GM19372 (cell line): ENCODE measurements around the gene TBC1D8.

Experiments used
- ATAC-seq: cut with Tn5 transposase; IDR thresholded peaks from one replicate; pipeline ENCODE4 v1.9.1; 2021; ENCODE audit warnings: mild to moderate bottlenecking, low read depth, moderate library complexity; ENCODE audit not compliant: unreplicated experiment

Gene TBC1D8

GRCh38 chr2:100984892-100985307 is 166.3 kb downstream of the TBC1D8 start:
- ATAC-seq = no peak

GRCh38 chr2:100983684-100984310 is 167.4 kb downstream of the TBC1D8 start:
- no peak for ATAC-seq

GRCh38 chr2:100983201-100983600 is 168.0 kb downstream of the TBC1D8 start:
- ATAC-seq = no peak

- no peak for ATAC-seq
Observed at GRCh38 chr2:100982431-100982861, 168.7 kb downstream of the TBC1D8 start.

GRCh38 chr2:100981011-100981410 is 170.2 kb downstream of the TBC1D8 start:
- no peak for ATAC-seq

- ATAC-seq = no peak
Observed at GRCh38 chr2:100980046-100980445, 171.1 kb downstream of the TBC1D8 start.

- no peak for ATAC-seq
Observed at GRCh38 chr2:100978582-100979191, 172.5 kb downstream of the TBC1D8 start.

GRCh38 chr2:100977511-100977910 is 173.7 kb downstream of the TBC1D8 start:
- ATAC-seq = no peak

- peak; percentile 75 for ATAC-seq
Observed at GRCh38 chr2:100976645-100977391, 174.4 kb downstream of the TBC1D8 start.

- ATAC-seq = no peak
Observed at GRCh38 chr2:100976061-100976460, 175.1 kb downstream of the TBC1D8 start.

- ATAC-seq = no peak
Observed at GRCh38 chr2:100975521-100975785, 175.7 kb downstream of the TBC1D8 start.

GRCh38 chr2:100974712-100975520 is 176.3 kb downstream of the TBC1D8 start:
- no peak for ATAC-seq

GRCh38 chr2:100972452-100972851 is 178.7 kb downstream of the TBC1D8 start:
- no peak for ATAC-seq

- ATAC-seq = no peak
Observed at GRCh38 chr2:100971221-100971620, 180.0 kb downstream of the TBC1D8 start.

- no peak for ATAC-seq
Observed at GRCh38 chr2:100969998-100970397, 181.2 kb downstream of the TBC1D8 start.

- no peak for ATAC-seq
Observed at GRCh38 chr2:100968146-100969145, 182.7 kb downstream of the TBC1D8 start.

GRCh38 chr2:100967716-100968115 is 183.5 kb downstream of the TBC1D8 start:
- no peak for ATAC-seq

GRCh38 chr2:100965596-100965995 is 185.6 kb downstream of the TBC1D8 start:
- ATAC-seq = no peak

- no peak for ATAC-seq
Observed at GRCh38 chr2:100964681-100965169, 186.5 kb downstream of the TBC1D8 start.

- no peak for ATAC-seq
Observed at GRCh38 chr2:100964222-100964621, 187.0 kb downstream of the TBC1D8 start.
